SK-N-SH (cell line): ENCODE results near the gene ARL9.

Experiments
- CTCF ChIP-seq: fragments of 200-600 bp; sonication (generic); IDR thresholded peaks from 2 replicates; pipeline ENCODE4 v1.6.1; 2017; ENCODE audit warnings: antibody characterized with exemption, mild to moderate bottlenecking, moderate library complexity
- EZH2phosphoT487 ChIP-seq: fragments of 200-600 bp; sonication (generic); IDR thresholded peaks from 2 replicates; pipeline ENCODE4 v1.6.1; 2017; ENCODE audit warnings: low read depth, mixed run types, mild to moderate bottlenecking, antibody characterized with exemption, moderate library complexity, borderline replicate concordance
- NRF1 ChIP-seq: IDR thresholded peaks from 2 replicates; pipeline ENCODE4 v1.6.1; 2012; ENCODE audit warnings: low read depth, mild to moderate bottlenecking, low read length
- USF2 ChIP-seq: fragments of 150-350 bp; IDR thresholded peaks from 2 replicates; pipeline ENCODE4 v1.6.1; 2017; ENCODE audit warnings: antibody characterized with exemption, low read length, low read depth, borderline replicate concordance

GRCh38 chr4:56535915-56536314 lies 30.3 kb downstream of the ARL9 start:
- TF ChIP-seq CTCF (no peak), USF2 (no peak), EZH2phosphoT487 (no peak), NRF1 (no peak)
